Measurements from ENCODE around the gene KRT8. TPM values are rescaled to one million over a fixed set of nuclear protein-coding genes. Genes with fewer than 3 reads are reported as not detected.

The KRT8 gene
- total and polyA plus RNA-seq, 2 of the 13 experiments (the other 11 are each of a cell fraction or from before 2014, with no cell fraction given), result 498 to 718 TPM

DNA sequence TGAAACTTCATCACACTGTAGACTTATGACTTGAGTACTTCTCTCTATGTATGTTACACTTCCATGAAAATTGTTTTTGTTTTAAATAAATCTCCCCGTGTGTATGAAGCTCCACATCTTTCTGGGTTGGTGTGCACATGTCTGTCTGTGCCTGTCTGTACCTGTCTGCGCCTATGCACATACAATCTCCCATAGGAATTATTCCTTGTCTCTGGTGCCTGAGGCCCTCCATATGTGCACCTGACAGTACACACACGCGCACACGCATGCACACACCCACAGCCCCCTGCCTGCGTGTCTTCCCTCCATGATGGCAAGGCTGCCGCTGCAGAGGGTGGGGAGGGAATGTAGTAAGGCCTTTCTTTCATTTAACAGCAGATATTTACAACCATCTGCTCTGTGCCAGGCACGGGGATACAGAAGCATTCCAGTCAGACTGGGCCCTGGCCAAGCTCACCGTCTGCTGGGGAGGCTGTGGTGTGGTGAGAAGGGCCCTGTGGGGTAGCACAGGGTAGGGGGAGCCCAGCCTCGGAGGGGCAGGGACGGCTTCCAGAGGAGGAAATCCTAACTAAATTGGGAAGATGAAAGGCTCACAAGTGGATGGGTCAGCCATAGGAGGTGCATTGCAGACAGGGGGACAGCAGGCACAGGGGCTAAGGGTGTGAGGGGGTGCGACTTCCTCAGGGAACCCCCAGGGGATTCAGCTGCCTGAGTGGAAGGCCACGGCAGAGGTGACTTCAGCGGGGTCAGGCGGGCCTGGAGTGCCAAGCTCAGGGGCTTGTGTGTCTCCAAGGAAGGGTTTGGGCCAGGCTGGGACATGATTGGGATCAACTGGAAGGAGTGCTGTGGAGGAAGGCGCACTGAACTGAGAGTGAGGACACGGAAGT lies 26.1 kb downstream of the KRT8 start:
- WGBS (ENCODE audit: low lambda C conversion rate), result 63% methylated on average over 15 of the region's 17 CpGs
- no peak overlapping the region for H2AFZ ChIP-seq (ENCODE audit: low read length)
- in situ Hi-C loops (cut with HindIII; ENCODE audit: extremely low pct_ligation_motif_present, low pct_unique_long_range_greater_than_20kb) (loop anchor here (5.0 kb wide), 2 partner anchors 491 to 731 kb away; partner anchors contain the start of gene KRT84), intact Hi-C loops (cut with micrococcal nuclease; ENCODE audit: unreplicated experiment) (loop anchor here (1.0 kb wide), 1 partner anchor 722 kb away; no protein-coding TSS in a partner anchor)
- peak overlapping the region; percentile 66 for H3K9ac ChIP-seq (ENCODE audit: insufficient read depth, low read depth, low read length)
- peaks cover 1 to 8% of the 10 kb centered on the region in 2 experiments; a peak in 2 of 5 replicates for H3K27me3 ChIP-seq (ENCODE audit: control insufficient read depth in 1 of 2, insufficient read depth in 2 of 2, low read length in 2 of 2)
- no peak overlapping the region for H3K27ac ChIP-seq (ENCODE audit: extremely low read length, insufficient read depth, low read length)
- DNase-seq (ENCODE audit: low spot score) (no peak), ATAC-seq (0 out of 3 replicates have a peak, but pooled peaks have one; percentile 1), FAIRE-seq (no peak)
- H3K36me3 ChIP-seq (replicated peaks in 1 of 2; ENCODE audit: control insufficient read depth in 1 of 2, insufficient read depth in 2 of 2, low read length in 2 of 2), result no peaks in the 10 kb centered on the region
- H3K4me2 ChIP-seq (ENCODE audit: low read depth, low read length), result peak overlapping the region; percentile 89
- H3K79me2 ChIP-seq (ENCODE audit: insufficient read depth, low read length), result no peaks in the 10 kb centered on the region
- peak overlapping the region in 2 of 3 experiments; percentile 51 to 71; a peak in 4 of 6 replicates for H3K4me3 ChIP-seq (replicated peaks in 1 of 3; ENCODE audit: insufficient read depth in 1 of 3, low read depth in 2 of 3, low read length in 3 of 3)
- ChIA-PET POLR2A (interaction anchor here (1.0 to 3.9 kb wide), 7 partner anchors 17 to 127 kb away, joined by 3 to 13 read pairs (median 6); partner anchors contain the start of genes EIF4B, KRT18 and KRT8), CTCF (ENCODE audit: low intra/inter-chr PET ratio, low total read pairs) (interaction anchor here (1.0 to 3.4 kb wide), 11 partner anchors 13 to 739 kb away, joined by 3 to 41 read pairs (median 8); no protein-coding TSS in a partner anchor)
- no peaks in the 10 kb centered on the region for H3K9me3 ChIP-seq (ENCODE audit: low read length)
- no TSS peak for BruUV-seq (replicated peaks)
- peaks cover 48% of the 10 kb centered on the region for H3K4me1 ChIP-seq (ENCODE audit: insufficient read depth, low read length)
- H4K20me1 ChIP-seq (ENCODE audit: insufficient read depth, low read length), result no peaks in the 10 kb centered on the region
- TF ChIP-seq, protein P1, sequence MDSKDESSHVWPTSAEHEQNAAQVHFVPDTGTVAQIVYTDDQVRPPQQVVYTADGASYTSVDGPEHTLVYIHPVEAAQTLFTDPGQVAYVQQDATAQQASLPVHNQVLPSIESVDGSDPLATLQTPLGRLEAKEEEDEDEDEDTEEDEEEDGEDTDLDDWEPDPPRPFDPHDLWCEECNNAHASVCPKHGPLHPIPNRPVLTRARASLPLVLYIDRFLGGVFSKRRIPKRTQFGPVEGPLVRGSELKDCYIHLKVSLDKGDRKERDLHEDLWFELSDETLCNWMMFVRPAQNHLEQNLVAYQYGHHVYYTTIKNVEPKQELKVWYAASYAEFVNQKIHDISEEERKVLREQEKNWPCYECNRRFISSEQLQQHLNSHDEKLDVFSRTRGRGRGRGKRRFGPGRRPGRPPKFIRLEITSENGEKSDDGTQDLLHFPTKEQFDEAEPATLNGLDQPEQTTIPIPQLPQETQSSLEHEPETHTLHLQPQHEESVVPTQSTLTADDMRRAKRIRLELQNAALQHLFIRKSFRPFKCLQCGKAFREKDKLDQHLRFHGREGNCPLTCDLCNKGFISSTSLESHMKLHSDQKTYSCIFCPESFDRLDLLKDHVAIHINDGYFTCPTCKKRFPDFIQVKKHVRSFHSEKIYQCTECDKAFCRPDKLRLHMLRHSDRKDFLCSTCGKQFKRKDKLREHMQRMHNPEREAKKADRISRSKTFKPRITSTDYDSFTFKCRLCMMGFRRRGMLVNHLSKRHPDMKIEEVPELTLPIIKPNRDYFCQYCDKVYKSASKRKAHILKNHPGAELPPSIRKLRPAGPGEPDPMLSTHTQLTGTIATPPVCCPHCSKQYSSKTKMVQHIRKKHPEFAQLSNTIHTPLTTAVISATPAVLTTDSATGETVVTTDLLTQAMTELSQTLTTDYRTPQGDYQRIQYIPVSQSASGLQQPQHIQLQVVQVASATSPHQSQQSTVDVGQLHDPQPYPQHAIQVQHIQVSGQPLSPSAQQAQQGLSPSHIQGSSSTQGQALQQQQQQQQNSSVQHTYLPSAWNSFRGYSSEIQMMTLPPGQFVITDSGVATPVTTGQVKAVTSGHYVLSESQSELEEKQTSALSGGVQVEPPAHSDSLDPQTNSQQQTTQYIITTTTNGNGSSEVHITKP (CRISPR knock-in tag; IDR thresholded peaks at IDR 0.05; ENCODE audit: low read depth), result no peak
- TF ChIP-seq ZNF251 (CRISPR knock-in tag; IDR thresholded peaks at IDR 0.05), result no peak
- no peak for TF ChIP-seq JARID2 (CRISPR knock-in tag; IDR thresholded peaks at IDR 0.05; ENCODE audit: insufficient replicate concordance)
- no peak for TF ChIP-seq FOXP1 (IDR thresholded peaks at IDR 0.05)
- no peak for TF ChIP-seq FOXP1 (CRISPR knock-in tag; IDR thresholded peaks at IDR 0.05)
- no peak for TF ChIP-seq KAT2B (IDR thresholded peaks at IDR 0.05; ENCODE audit: borderline replicate concordance, low read depth, low read length)
- TF ChIP-seq ZNF839 (CRISPR knock-in tag; IDR thresholded peaks at IDR 0.05; ENCODE audit: borderline replicate concordance), result 0 out of 2 replicates have a peak, but pooled peaks have one; percentile 48
- TF ChIP-seq, protein P2, sequence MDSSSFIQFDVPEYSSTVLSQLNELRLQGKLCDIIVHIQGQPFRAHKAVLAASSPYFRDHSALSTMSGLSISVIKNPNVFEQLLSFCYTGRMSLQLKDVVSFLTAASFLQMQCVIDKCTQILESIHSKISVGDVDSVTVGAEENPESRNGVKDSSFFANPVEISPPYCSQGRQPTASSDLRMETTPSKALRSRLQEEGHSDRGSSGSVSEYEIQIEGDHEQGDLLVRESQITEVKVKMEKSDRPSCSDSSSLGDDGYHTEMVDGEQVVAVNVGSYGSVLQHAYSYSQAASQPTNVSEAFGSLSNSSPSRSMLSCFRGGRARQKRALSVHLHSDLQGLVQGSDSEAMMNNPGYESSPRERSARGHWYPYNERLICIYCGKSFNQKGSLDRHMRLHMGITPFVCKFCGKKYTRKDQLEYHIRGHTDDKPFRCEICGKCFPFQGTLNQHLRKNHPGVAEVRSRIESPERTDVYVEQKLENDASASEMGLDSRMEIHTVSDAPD (CRISPR knock-in tag; IDR thresholded peaks at IDR 0.05), result no peak
- TF ChIP-seq MTA1 (CRISPR knock-in tag; IDR thresholded peaks at IDR 0.05; ENCODE audit: borderline replicate concordance), result no peak
- TF ChIP-seq, protein P3, sequence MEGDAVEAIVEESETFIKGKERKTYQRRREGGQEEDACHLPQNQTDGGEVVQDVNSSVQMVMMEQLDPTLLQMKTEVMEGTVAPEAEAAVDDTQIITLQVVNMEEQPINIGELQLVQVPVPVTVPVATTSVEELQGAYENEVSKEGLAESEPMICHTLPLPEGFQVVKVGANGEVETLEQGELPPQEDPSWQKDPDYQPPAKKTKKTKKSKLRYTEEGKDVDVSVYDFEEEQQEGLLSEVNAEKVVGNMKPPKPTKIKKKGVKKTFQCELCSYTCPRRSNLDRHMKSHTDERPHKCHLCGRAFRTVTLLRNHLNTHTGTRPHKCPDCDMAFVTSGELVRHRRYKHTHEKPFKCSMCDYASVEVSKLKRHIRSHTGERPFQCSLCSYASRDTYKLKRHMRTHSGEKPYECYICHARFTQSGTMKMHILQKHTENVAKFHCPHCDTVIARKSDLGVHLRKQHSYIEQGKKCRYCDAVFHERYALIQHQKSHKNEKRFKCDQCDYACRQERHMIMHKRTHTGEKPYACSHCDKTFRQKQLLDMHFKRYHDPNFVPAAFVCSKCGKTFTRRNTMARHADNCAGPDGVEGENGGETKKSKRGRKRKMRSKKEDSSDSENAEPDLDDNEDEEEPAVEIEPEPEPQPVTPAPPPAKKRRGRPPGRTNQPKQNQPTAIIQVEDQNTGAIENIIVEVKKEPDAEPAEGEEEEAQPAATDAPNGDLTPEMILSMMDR (CRISPR knock-in tag; IDR thresholded peaks at IDR 0.05), result no peak
- 0 out of 2 replicates have a peak, but pooled peaks have one; percentile 5 for TF ChIP-seq ZNF501 (CRISPR knock-in tag; IDR thresholded peaks at IDR 0.05)
- TF ChIP-seq, protein P4, sequence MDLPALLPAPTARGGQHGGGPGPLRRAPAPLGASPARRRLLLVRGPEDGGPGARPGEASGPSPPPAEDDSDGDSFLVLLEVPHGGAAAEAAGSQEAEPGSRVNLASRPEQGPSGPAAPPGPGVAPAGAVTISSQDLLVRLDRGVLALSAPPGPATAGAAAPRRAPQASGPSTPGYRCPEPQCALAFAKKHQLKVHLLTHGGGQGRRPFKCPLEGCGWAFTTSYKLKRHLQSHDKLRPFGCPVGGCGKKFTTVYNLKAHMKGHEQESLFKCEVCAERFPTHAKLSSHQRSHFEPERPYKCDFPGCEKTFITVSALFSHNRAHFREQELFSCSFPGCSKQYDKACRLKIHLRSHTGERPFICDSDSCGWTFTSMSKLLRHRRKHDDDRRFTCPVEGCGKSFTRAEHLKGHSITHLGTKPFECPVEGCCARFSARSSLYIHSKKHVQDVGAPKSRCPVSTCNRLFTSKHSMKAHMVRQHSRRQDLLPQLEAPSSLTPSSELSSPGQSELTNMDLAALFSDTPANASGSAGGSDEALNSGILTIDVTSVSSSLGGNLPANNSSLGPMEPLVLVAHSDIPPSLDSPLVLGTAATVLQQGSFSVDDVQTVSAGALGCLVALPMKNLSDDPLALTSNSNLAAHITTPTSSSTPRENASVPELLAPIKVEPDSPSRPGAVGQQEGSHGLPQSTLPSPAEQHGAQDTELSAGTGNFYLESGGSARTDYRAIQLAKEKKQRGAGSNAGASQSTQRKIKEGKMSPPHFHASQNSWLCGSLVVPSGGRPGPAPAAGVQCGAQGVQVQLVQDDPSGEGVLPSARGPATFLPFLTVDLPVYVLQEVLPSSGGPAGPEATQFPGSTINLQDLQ (CRISPR knock-in tag; IDR thresholded peaks at IDR 0.05), result no peak
